Gastrocnemius medialis (tissue), 4 donors: Measurements from ENCODE around the gene HAUS7.

Experiments used
- POLR2A ChIP-seq, 2 donors: fragments of 450-650 bp; IDR thresholded peaks; one replicate each; pipeline ENCODE4 v1.6.1; 2017; ENCODE audit warnings: antibody characterized with exemption in 2 of 2, mild to moderate bottlenecking in 2 of 2, moderate library complexity in 2 of 2
- TF ChIP-seq, protein P1 (sequence below), 5 experiments: fragments of 450-650 bp in 3 of 5; fragments of 200-600 bp in 2 of 5; sonication (generic) in 2 of 5; IDR thresholded peaks in 4 of 5; conservative IDR thresholded peaks in 1 of 5; 1 replicate in 4 of 5; 2 replicates in 1 of 5; pipeline ENCODE4 v1.5.1; 2016 to 2019; ENCODE audit warnings: antibody characterized with exemption in 5 of 5, mild to moderate bottlenecking in 3 of 5, moderate library complexity in 3 of 5

GRCh38 chrX:153454901-153455550, 15.3 kb downstream of the HAUS7 start:
- TF ChIP-seq, protein P1, sequence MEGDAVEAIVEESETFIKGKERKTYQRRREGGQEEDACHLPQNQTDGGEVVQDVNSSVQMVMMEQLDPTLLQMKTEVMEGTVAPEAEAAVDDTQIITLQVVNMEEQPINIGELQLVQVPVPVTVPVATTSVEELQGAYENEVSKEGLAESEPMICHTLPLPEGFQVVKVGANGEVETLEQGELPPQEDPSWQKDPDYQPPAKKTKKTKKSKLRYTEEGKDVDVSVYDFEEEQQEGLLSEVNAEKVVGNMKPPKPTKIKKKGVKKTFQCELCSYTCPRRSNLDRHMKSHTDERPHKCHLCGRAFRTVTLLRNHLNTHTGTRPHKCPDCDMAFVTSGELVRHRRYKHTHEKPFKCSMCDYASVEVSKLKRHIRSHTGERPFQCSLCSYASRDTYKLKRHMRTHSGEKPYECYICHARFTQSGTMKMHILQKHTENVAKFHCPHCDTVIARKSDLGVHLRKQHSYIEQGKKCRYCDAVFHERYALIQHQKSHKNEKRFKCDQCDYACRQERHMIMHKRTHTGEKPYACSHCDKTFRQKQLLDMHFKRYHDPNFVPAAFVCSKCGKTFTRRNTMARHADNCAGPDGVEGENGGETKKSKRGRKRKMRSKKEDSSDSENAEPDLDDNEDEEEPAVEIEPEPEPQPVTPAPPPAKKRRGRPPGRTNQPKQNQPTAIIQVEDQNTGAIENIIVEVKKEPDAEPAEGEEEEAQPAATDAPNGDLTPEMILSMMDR (IDR thresholded peaks at IDR 0.05 in 4 of 5, conservative IDR thresholded peaks at IDR 0.05 in 1 of 5) = no peak
- no peak for TF ChIP-seq POLR2A (IDR thresholded peaks at IDR 0.05)
